Endodermal cell (in vitro differentiated cells): Measurements from ENCODE around the gene RILPL1. TPM values are rescaled to one million over a fixed set of nuclear protein-coding genes. Genes with fewer than 3 reads are reported as not detected.
"Not testable (repeated sequence)": the region's sequence is repeated elsewhere in the genome, so short reads cannot be mapped to it uniquely, and the experiment has no call there.

Experiments used
- DNase-seq: peaks from one replicate; pipeline ENCODE4 v3.0.0-alpha.2; 2017
- H3K27ac ChIP-seq: 2 replicates; pipeline ENCODE4 v1.5.1; 2013; ENCODE audit warnings: mild to moderate bottlenecking, low read depth, low read length, moderate library complexity
- H3K27me3 ChIP-seq: 2 replicates; pipeline ENCODE4 v1.6.1; 2013; ENCODE audit warnings: mild to moderate bottlenecking, low read length, moderate library complexity; ENCODE audit not compliant: insufficient read depth, control insufficient read depth, poor library complexity, severe bottlenecking
- H3K36me3 ChIP-seq: 2 replicates; pipeline ENCODE4 v1.7.0; 2013; ENCODE audit warnings: mild to moderate bottlenecking, low read length, moderate library complexity; ENCODE audit not compliant: control insufficient read depth, insufficient read depth
- H3K4me1 ChIP-seq: one replicate; pipeline ENCODE4 v1.7.0; 2013; ENCODE audit warnings: low read length; ENCODE audit not compliant: control insufficient read depth, insufficient read depth
- H3K4me3 ChIP-seq: 2 replicates; pipeline ENCODE4 v1.5.1; 2013; ENCODE audit warnings: mild to moderate bottlenecking, low read length, moderate library complexity
- H3K9ac ChIP-seq: 2 replicates; pipeline ENCODE4 v1.6.1; 2013; ENCODE audit warnings: mild to moderate bottlenecking, low read length, moderate library complexity; ENCODE audit not compliant: poor library complexity, severe bottlenecking; ENCODE audit errors: extremely low read depth
- H3K9me3 ChIP-seq: 2 replicates; pipeline ENCODE4 v1.6.1; 2013; ENCODE audit warnings: mild to moderate bottlenecking, low read length, moderate library complexity; ENCODE audit not compliant: control insufficient read depth
- H3K27ac Mint-ChIP-seq: 2 replicates; pipeline ENCODE4 v1.8.0; 2020; ENCODE audit warnings: mixed read lengths
- H3K27me3 Mint-ChIP-seq: 2 replicates; pipeline ENCODE4 v1.8.0; 2021; ENCODE audit warnings: mild to moderate bottlenecking, mixed read lengths; ENCODE audit not compliant: insufficient read depth
- H3K36me3 Mint-ChIP-seq: 2 replicates; pipeline ENCODE4 v1.8.0; 2020; ENCODE audit warnings: low read depth, mixed read lengths
- H3K4me1 Mint-ChIP-seq: 2 replicates; pipeline ENCODE4 v1.8.0; 2020; ENCODE audit warnings: mixed read lengths
- H3K4me3 Mint-ChIP-seq: 2 replicates; pipeline ENCODE4 v1.8.0; 2020; ENCODE audit warnings: mild to moderate bottlenecking, moderate library complexity, mixed read lengths
- H3K9me3 Mint-ChIP-seq: 2 replicates; pipeline ENCODE4 v1.8.0; 2020; ENCODE audit warnings: mild to moderate bottlenecking, mixed read lengths
- CTCF ChIP-seq: fragments of 200-600 bp; sonication (generic); conservative IDR thresholded peaks from 2 replicates; pipeline ENCODE4 v1.5.0; 2021; ENCODE audit warnings: antibody characterized with exemption, mild to moderate bottlenecking
- WGBS, 2 experiments: methylation state at CpG; one replicate each; pipeline versions ENCODE4 v1.1.5 to v1.1.7; 2013; ENCODE audit warnings: missing lambda C conversion rate in 2 of 2, mixed read lengths in 1 of 2; ENCODE audit not compliant: insufficient coverage in 1 of 2, insufficient read length in 1 of 2; 5-methylcytosine and 5-hydroxymethylcytosine counted together
- total RNA-seq, 2 donors: library from RNA; stranded (reverse); fragmentation: NEBNext Ultra II Directional in 1 of 2; extraction: Animal tissue kit (Norgen Biotek cat#: 25700) in 1 of 2; gene quantifications; 2 replicates in 1 of 2; 3 replicates in 1 of 2; pipeline ENCODE4 v1.2.1, GENCODE V29; 2021

The RILPL1 gene
- total RNA-seq, 2 donors from 2014 or later = 19.0 to 25.2 TPM

GRCh38 chr12:123497065-123497464 is 36.5 kb downstream of the RILPL1 start:
- no peaks in the 10 kb centered on the region for H3K4me1 ChIP-seq
- H3K4me3 ChIP-seq = no peak overlapping the region
- Mint-ChIP-seq H3K4me1 (no peaks in the 10 kb centered on the region), H3K27ac (no peak overlapping the region), H3K9me3 (no peaks in the 10 kb centered on the region), H3K4me3 (no peak overlapping the region), H3K27me3 (no peaks in the 10 kb centered on the region), H3K36me3 (peaks cover 38% of the 10 kb centered on the region)
- H3K36me3 ChIP-seq = peaks cover 17% of the 10 kb centered on the region
- no peak for DNase-seq
- TF ChIP-seq CTCF = no peak
- no peaks in the 10 kb centered on the region for H3K27me3 ChIP-seq
- no peak overlapping the region for H3K27ac ChIP-seq
- no peak overlapping the region for H3K9ac ChIP-seq
- no peaks in the 10 kb centered on the region for H3K9me3 ChIP-seq
- 96 to 97% methylated on average over 5 to 7 of the region's 7 CpGs for WGBS, 2 experiments

DNA sequence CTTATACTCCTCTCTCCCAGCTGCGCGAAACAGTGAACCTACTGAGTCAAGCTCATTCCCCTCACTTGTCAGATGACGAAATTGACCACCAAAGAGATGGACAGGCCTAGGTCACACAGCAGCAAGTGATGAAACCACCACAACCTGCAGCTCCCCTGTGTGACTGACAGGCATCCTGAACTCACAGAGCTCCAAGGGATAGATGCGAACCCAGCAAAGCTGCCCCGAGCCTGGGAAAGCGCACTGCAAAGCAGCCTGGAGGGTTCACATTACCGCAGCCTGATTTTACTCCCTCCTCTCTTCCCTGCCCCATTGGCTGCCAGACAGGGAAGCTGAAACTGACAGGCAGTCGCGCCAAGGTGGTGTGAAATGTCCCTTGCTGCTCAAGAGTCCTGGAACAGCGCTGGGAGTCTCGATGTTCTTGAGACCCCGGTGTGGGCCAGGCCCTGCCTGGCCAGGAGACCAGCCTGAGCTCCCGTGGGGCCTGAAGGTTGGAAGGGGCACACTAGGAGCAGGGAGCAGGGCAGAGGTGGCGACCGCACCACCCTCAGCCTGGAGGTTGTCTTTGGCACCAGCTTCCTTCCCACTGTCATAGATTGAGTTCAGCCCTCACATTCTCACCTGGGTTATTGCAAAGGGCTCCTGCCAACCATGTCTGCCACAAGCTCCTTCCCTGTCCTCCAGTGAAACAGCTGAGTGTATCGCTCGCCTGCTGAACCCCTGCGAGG is 39.2 kb downstream of the RILPL1 start:
- peaks cover 17% of the 10 kb centered on the region for H3K36me3 ChIP-seq
- H3K27me3 ChIP-seq = no peaks in the 10 kb centered on the region
- peaks cover 33% of the 10 kb centered on the region for H3K36me3 Mint-ChIP-seq
- no peak overlapping the region for H3K27ac Mint-ChIP-seq
- no peak overlapping the region for H3K9ac ChIP-seq
- no peak overlapping the region for H3K4me3 ChIP-seq
- no peaks in the 10 kb centered on the region for H3K9me3 ChIP-seq
- no peaks in the 10 kb centered on the region for H3K4me1 Mint-ChIP-seq
- H3K4me3 Mint-ChIP-seq = no peak overlapping the region
- peak; percentile 75 for DNase-seq
- no peaks in the 10 kb centered on the region for H3K27me3 Mint-ChIP-seq
- 93 to 95% methylated on average over 9 to 18 of the region's 18 CpGs for WGBS, 2 experiments
- no peak for TF ChIP-seq CTCF
- H3K27ac ChIP-seq = peak overlapping the region; percentile 25
- H3K9me3 Mint-ChIP-seq = no peaks in the 10 kb centered on the region
- H3K4me1 ChIP-seq = no peaks in the 10 kb centered on the region

DNA sequence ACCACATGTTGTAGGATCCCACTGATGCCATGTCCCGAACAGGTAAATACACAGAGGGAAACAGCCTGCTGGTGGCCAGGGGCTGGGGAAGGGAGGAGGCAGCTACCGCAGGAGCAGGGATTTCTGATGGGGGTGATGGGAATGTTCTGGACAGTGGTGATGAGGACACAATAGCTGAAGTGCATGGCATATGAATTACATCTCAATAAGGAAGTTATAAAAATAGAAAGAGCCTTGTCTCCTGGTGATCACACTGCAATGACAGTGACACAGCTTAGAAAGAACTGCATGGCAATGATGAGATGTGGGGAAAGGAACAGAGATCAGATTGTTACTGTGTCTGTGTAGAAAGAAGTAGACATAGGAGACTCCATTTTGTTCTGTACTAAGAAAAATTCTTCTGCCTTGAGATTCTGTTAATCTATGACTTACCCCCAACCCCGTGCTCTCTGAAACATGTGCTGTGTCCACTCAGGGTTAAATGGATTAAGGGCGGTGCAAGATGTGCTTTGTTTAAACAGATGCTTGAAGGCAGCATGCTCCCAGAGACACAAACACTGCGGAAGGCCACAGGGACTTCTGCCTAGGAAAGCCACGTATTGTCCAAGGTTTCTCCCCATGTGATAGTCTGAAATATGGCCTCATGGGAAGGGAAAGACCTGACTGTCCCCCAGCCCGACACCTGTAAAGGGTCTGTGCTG is 41.0 kb downstream of the RILPL1 start:
- not testable (repeated sequence) for H3K9ac ChIP-seq, H3K4me1 ChIP-seq, H3K36me3 ChIP-seq, H3K4me3 Mint-ChIP-seq, H3K27me3 Mint-ChIP-seq, DNase-seq, H3K27ac ChIP-seq, H3K9me3 ChIP-seq, H3K9me3 Mint-ChIP-seq, H3K27ac Mint-ChIP-seq, H3K4me1 Mint-ChIP-seq, H3K4me3 ChIP-seq, H3K27me3 ChIP-seq
- peaks cover 19% of the 10 kb centered on the region for H3K36me3 Mint-ChIP-seq
- WGBS, 2 experiments = 87% methylated on average over 3 to 6 of the region's 7 CpGs
